ENCODE data around the gene KIAA1328.

KIAA1328 gene

GRCh38 chr18:37219257-37219656 lies 390.3 kb downstream of the KIAA1328 start:
- DNase-seq (ENCODE audit: low read depth) = no peak

GRCh38 chr18:37222354-37222998 lies 393.5 kb downstream of the KIAA1328 start:
- no peak for DNase-seq (ENCODE audit: low read depth)

- DNase-seq (ENCODE audit: low read depth) = no peak
Measured at GRCh38 chr18:37222999-37223378, 394.1 kb downstream of the KIAA1328 start.

GRCh38 chr18:37225279-37225678 lies 396.4 kb downstream of the KIAA1328 start:
- no peak for DNase-seq (ENCODE audit: low read depth)

GRCh38 chr18:37230768-37231167 lies 401.8 kb downstream of the KIAA1328 start:
- DNase-seq (ENCODE audit: low read depth) = no peak

GRCh38 chr18:37231251-37231650 lies 402.3 kb downstream of the KIAA1328 start:
- no peak for DNase-seq (ENCODE audit: low read depth)

- DNase-seq (ENCODE audit: low read depth) = no peak
Measured at GRCh38 chr18:37235583-37235982, 406.7 kb downstream of the KIAA1328 start.

GRCh38 chr18:37238282-37239108 lies 409.6 kb downstream of the KIAA1328 start:
- no peak for DNase-seq (ENCODE audit: low read depth)

GRCh38 chr18:37242091-37242490 lies 413.2 kb downstream of the KIAA1328 start:
- no peak for DNase-seq (ENCODE audit: low read depth)

- no peak for DNase-seq (ENCODE audit: low read depth)
Measured at GRCh38 chr18:37242826-37243560, 414.1 kb downstream of the KIAA1328 start.

GRCh38 chr18:37243741-37244140 lies 414.8 kb downstream of the KIAA1328 start:
- DNase-seq (ENCODE audit: low read depth) = no peak

- DNase-seq (ENCODE audit: low read depth) = no peak
Measured at GRCh38 chr18:37244618-37245017, 415.7 kb downstream of the KIAA1328 start.

- DNase-seq (ENCODE audit: low read depth) = no peak
Measured at GRCh38 chr18:37246779-37247340, 417.9 kb downstream of the KIAA1328 start.

- DNase-seq (ENCODE audit: low read depth) = no peak
Measured at GRCh38 chr18:37247497-37248161, 418.7 kb downstream of the KIAA1328 start.

- no peak for DNase-seq (ENCODE audit: low read depth)
Measured at GRCh38 chr18:37248281-37248680, 419.4 kb downstream of the KIAA1328 start.

- DNase-seq (ENCODE audit: low read depth) = no peak
Measured at GRCh38 chr18:37249171-37249886, 420.4 kb downstream of the KIAA1328 start.

GRCh38 chr18:37249895-37250618 lies 421.1 kb downstream of the KIAA1328 start:
- DNase-seq (ENCODE audit: low read depth) = no peak

GRCh38 chr18:37251679-37252078 lies 422.8 kb downstream of the KIAA1328 start:
- no peak for DNase-seq (ENCODE audit: low read depth)

GRCh38 chr18:37252342-37252741 lies 423.4 kb downstream of the KIAA1328 start:
- DNase-seq (ENCODE audit: low read depth) = no peak

GRCh38 chr18:37252854-37253393 lies 424.0 kb downstream of the KIAA1328 start:
- DNase-seq (ENCODE audit: low read depth) = no peak
